Measurements from ENCODE around the gene COL16A1.

DNA sequence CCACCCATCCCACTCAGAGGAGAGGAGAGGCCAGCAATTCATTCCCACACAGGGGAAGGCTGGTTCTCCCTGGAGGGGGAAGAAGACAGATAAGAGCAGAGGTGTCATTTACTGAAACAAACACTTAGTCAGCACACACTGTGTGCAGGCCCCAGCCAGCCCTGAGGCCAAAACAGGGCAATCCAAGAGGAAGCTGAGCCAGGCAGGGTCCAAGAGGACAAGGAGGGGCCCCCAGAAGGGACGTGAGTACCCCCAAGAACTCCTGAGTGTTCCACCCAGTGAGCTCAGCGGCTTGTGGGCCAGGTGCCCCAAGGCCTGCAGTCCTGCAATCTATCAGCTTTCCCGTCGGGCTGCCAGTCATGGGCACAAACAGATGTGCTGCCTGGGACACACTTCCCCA lies 44.5 kb upstream of the COL16A1 start:
- TF ChIP-seq, protein P1, sequence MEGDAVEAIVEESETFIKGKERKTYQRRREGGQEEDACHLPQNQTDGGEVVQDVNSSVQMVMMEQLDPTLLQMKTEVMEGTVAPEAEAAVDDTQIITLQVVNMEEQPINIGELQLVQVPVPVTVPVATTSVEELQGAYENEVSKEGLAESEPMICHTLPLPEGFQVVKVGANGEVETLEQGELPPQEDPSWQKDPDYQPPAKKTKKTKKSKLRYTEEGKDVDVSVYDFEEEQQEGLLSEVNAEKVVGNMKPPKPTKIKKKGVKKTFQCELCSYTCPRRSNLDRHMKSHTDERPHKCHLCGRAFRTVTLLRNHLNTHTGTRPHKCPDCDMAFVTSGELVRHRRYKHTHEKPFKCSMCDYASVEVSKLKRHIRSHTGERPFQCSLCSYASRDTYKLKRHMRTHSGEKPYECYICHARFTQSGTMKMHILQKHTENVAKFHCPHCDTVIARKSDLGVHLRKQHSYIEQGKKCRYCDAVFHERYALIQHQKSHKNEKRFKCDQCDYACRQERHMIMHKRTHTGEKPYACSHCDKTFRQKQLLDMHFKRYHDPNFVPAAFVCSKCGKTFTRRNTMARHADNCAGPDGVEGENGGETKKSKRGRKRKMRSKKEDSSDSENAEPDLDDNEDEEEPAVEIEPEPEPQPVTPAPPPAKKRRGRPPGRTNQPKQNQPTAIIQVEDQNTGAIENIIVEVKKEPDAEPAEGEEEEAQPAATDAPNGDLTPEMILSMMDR (IDR thresholded peaks at IDR 0.05) = no peak
- TF ChIP-seq POLR2AphosphoS5 (IDR thresholded peaks at IDR 0.05) (no peak), EP300 (IDR thresholded peaks at IDR 0.05) (no peak), POLR2A (IDR thresholded peaks at IDR 0.05) (no peak)

All from sigmoid colon (tissue), 4 donors.